ENCODE measurements around the gene DIS3L. TPM values are rescaled to one million over a fixed set of nuclear protein-coding genes. Genes with fewer than 3 reads are reported as not detected.

Gene DIS3L
- total RNA-seq, 6 experiments from 2014 or later, result 16.1 to 32.3 (median 19.6) TPM

- ATAC-seq (no peak), DNase-seq (no peak)
- no peak overlapping the region for H3K27ac ChIP-seq
- intact Hi-C loops (cut with DNase I), result loop anchor here in 1 of 2 donors (10.0 kb wide), 1 partner anchor 205 kb away; the partner anchor contains the start of gene SNAPC5
- H3K36me3 ChIP-seq, result no peaks in the 10 kb centered on the region
- peaks cover 0 to 16% (median 0%) of the 10 kb centered on the region in 4 donors for H3K4me1 ChIP-seq
- H3K9me3 ChIP-seq, result no peaks in the 10 kb centered on the region
- TF ChIP-seq, protein P1, sequence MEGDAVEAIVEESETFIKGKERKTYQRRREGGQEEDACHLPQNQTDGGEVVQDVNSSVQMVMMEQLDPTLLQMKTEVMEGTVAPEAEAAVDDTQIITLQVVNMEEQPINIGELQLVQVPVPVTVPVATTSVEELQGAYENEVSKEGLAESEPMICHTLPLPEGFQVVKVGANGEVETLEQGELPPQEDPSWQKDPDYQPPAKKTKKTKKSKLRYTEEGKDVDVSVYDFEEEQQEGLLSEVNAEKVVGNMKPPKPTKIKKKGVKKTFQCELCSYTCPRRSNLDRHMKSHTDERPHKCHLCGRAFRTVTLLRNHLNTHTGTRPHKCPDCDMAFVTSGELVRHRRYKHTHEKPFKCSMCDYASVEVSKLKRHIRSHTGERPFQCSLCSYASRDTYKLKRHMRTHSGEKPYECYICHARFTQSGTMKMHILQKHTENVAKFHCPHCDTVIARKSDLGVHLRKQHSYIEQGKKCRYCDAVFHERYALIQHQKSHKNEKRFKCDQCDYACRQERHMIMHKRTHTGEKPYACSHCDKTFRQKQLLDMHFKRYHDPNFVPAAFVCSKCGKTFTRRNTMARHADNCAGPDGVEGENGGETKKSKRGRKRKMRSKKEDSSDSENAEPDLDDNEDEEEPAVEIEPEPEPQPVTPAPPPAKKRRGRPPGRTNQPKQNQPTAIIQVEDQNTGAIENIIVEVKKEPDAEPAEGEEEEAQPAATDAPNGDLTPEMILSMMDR (IDR thresholded peaks at IDR 0.05), result no peak
- no peak for TF ChIP-seq POLR2A (IDR thresholded peaks at IDR 0.05)
- H3K4me3 ChIP-seq, result no peak overlapping the region
- H3K27me3 ChIP-seq, result no peaks in the 10 kb centered on the region
- 83% methylated on average over 2 of the region's 3 CpGs for WGBS (ENCODE audit: insufficient coverage, low coverage, low lambda C conversion rate, missing lambda C conversion rate)
Observed at GRCh38 chr15:66290007-66290406, 3.4 kb upstream of the DIS3L start.

- DNase-seq (no peak), ATAC-seq (no peak)
- H3K27ac ChIP-seq, result no peak overlapping the region
- intact Hi-C loops (cut with DNase I), result loop anchor here in 1 of 2 donors (10.0 kb wide), 1 partner anchor 204 kb away; the partner anchor contains the start of gene SNAPC5
- no peak overlapping the region for H3K4me3 ChIP-seq
- H3K4me1 ChIP-seq, result peaks cover 0 to 18% (median 0%) of the 10 kb centered on the region in 4 donors
- no peaks in the 10 kb centered on the region for H3K36me3 ChIP-seq
- H3K27me3 ChIP-seq, result no peaks in the 10 kb centered on the region
- TF ChIP-seq, protein P1 (IDR thresholded peaks at IDR 0.05), result no peak
- no peak for TF ChIP-seq POLR2A (IDR thresholded peaks at IDR 0.05)
- no peaks in the 10 kb centered on the region for H3K9me3 ChIP-seq
Observed at GRCh38 chr15:66290518-66290917, 2.9 kb upstream of the DIS3L start.

- H3K27ac ChIP-seq, result no peak overlapping the region
- WGBS (ENCODE audit: insufficient coverage, low coverage, low lambda C conversion rate, missing lambda C conversion rate), result 85% methylated on average over 5 of the region's 6 CpGs
Observed at GRCh38 chr15:66291816-66292570, 1.4 kb upstream of the DIS3L start.

DNA sequence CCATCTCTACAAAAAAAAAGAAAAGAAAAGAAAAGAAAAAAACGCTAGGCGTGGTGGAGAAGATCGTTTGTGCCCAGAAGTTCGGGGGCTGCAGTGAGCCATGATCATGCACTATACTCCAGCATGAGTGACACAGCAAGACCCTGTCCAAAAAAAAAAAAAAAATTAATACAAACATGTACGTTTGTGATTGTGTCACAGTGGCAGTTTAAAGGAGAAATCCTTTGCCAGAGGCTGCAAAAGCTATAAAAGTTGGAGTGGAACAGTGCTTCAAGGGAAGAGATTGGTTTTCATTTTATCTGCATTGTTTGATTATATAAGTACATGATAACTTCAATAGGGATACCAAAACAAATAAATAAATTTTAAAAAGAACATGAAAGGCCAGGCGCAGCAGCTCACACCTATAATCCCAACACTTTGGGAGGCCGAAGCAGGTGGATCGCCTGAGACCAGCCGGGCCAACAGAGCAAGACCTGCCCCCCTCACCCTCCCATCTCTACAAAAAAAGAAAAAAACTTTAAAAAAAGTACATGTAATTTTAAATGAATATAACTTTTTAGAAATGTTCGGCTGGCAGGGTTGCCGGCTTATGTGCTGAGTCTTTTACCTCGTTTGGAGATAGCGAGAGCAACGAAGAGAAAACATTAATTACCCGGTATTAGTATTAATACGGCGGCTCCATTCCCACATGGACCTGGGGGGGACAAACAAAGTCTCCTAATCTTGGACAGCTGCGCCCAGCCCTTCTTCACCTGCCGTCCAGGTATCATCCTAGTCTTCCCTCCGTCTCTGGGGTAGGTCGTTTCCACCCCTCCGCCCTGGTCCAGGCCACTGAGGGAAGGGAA is 573 bp upstream of the DIS3L start:
- intact Hi-C loops (cut with DNase I), result loop anchor here in 1 of 2 donors (10.0 kb wide), 1 partner anchor 202 kb away; the partner anchor contains the start of gene SNAPC5
- Histone ChIP-seq H3K4me3 (peak overlapping the region; percentile 68 to 71 (median 70)), H3K4me1 (peaks cover 0 to 14% (median 0%) of the 10 kb centered on the region in 4 donors), H3K27me3 (no peaks in the 10 kb centered on the region), H3K9me3 (no peaks in the 10 kb centered on the region), H3K36me3 (no peaks in the 10 kb centered on the region), H3K27ac (peak overlapping the region; percentile 69 to 86 (median 84))
- no peak for DNase-seq
- no peak for TF ChIP-seq POLR2A (IDR thresholded peaks at IDR 0.05)
- TF ChIP-seq, protein P1 (IDR thresholded peaks at IDR 0.05), result no peak
- WGBS (ENCODE audit: insufficient coverage, low coverage, low lambda C conversion rate, missing lambda C conversion rate), result 17% methylated on average over 20 of the region's 22 CpGs
- ATAC-seq, result peak in 3 of 4 donors; percentile 43 to 52 (median 43)

More at GRCh38 chr15:66291816-66292570, 1.4 kb upstream of the DIS3L start:
- no peak for DNase-seq
- no peaks in the 10 kb centered on the region for H3K36me3 ChIP-seq
- no peaks in the 10 kb centered on the region for H3K27me3 ChIP-seq
- ATAC-seq, result no peak
- no peaks in the 10 kb centered on the region for H3K9me3 ChIP-seq
- TF ChIP-seq POLR2A (IDR thresholded peaks at IDR 0.05), result no peak
- TF ChIP-seq, protein P1 (IDR thresholded peaks at IDR 0.05), result no peak
- H3K4me1 ChIP-seq, result peaks cover 0 to 18% (median 0%) of the 10 kb centered on the region in 4 donors
- H3K4me3 ChIP-seq, result no peak overlapping the region
- intact Hi-C loops (cut with DNase I), result loop anchor here in 1 of 2 donors (10.0 kb wide), 1 partner anchor 203 kb away; the partner anchor contains the start of gene SNAPC5

All from right lobe of liver (tissue), 6 donors.